WERI-Rb-1 (cell line): Measurements from ENCODE around the gene JAGN1.
"Not testable (repeated sequence)": the region's sequence is repeated elsewhere in the genome, so short reads cannot be mapped to it uniquely, and the experiment has no call there.

Experiments used
- DNase-seq: peaks from one replicate; pipeline ENCODE4 v3.0.0-alpha.2; 2020
- H3K27ac ChIP-seq: fragments of 250-450 bp; sonication (Bioruptor Pico); 2 replicates; pipeline ENCODE4 v1.5.1; 2020; ENCODE audit warnings: mild to moderate bottlenecking, moderate library complexity
- H3K27me3 ChIP-seq: fragments of 250-450 bp; sonication (Bioruptor Pico); 2 replicates; pipeline ENCODE4 v1.5.1; 2021; ENCODE audit warnings: mild to moderate bottlenecking, low read depth, moderate library complexity; ENCODE audit not compliant: insufficient read depth, severe bottlenecking
- H3K36me3 ChIP-seq: fragments of 250-450 bp; sonication (Bioruptor Pico); 2 replicates; pipeline ENCODE4 v1.5.1; 2020; ENCODE audit warnings: mild to moderate bottlenecking, moderate library complexity
- H3K4me3 ChIP-seq: 2 replicates; pipeline ENCODE4 v1.5.1; 2011; ENCODE audit warnings: low read depth, mild to moderate bottlenecking, control low read depth, low read length
- H3K9me3 ChIP-seq: fragments of 250-450 bp; sonication (Bioruptor Pico); 2 replicates; pipeline ENCODE4 v1.5.1; 2021; ENCODE audit warnings: mild to moderate bottlenecking, moderate library complexity; ENCODE audit not compliant: severe bottlenecking
- TF ChIP-seq, protein P1 (sequence below): IDR thresholded peaks from 2 replicates; pipeline ENCODE4 v1.5.1; 2011; ENCODE audit warnings: low read depth, mild to moderate bottlenecking, control low read depth, inconsistent platforms, low read length

Gene JAGN1

DNA sequence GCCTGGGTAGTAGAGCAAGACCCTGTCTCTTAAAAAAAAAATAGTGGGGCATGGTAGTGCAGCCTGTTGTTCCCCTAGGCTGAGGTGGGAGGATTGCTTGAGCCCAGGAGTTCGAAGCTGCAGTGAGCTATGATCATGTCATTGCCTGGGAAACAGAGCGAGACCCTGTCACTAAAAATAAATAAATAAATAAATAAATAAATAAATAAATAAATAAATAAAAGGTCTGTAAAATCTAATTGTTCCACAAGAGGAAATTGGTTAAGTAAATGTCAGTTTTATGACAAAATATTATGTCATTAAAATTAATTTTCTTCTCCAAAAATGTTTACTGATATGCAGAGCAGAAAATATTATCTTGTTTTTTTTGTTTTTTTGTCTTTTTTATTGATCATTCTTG lies 48.6 kb downstream of the JAGN1 start:
- Histone ChIP-seq H3K27me3 (no peaks in the 10 kb centered on the region), H3K27ac (no peak overlapping the region), H3K36me3 (peaks cover 10% of the 10 kb centered on the region), H3K9me3 (no peaks in the 10 kb centered on the region), H3K4me3 (no peak overlapping the region)
- TF ChIP-seq, protein P1, sequence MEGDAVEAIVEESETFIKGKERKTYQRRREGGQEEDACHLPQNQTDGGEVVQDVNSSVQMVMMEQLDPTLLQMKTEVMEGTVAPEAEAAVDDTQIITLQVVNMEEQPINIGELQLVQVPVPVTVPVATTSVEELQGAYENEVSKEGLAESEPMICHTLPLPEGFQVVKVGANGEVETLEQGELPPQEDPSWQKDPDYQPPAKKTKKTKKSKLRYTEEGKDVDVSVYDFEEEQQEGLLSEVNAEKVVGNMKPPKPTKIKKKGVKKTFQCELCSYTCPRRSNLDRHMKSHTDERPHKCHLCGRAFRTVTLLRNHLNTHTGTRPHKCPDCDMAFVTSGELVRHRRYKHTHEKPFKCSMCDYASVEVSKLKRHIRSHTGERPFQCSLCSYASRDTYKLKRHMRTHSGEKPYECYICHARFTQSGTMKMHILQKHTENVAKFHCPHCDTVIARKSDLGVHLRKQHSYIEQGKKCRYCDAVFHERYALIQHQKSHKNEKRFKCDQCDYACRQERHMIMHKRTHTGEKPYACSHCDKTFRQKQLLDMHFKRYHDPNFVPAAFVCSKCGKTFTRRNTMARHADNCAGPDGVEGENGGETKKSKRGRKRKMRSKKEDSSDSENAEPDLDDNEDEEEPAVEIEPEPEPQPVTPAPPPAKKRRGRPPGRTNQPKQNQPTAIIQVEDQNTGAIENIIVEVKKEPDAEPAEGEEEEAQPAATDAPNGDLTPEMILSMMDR: no peak
- no peak for DNase-seq

DNA sequence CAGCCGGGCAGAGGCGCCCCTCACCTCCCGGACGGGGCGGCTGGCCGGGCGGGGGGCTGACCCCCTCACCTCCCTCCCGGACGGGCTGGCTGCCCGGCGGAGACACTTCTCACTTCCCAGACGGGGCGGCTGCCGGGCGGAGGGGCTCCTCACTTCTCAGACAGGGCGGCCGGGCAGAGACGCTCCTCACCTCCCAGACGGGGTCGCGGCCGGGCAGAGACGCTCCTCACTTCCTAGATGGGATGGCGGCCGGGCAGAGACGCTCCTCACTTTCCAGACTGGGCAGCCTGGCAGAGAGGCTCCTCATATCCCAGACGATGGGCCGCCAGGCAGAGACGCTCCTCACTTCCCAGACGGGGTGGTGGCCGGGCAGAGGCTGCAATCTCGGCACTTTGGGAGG lies 49.5 kb downstream of the JAGN1 start:
- H3K36me3 ChIP-seq: peaks cover 13% of the 10 kb centered on the region
- not testable (repeated sequence) for H3K9me3 ChIP-seq, H3K27me3 ChIP-seq

GRCh38 chr3:9940746-9941145 lies 50.3 kb downstream of the JAGN1 start:
- TF ChIP-seq, protein P1: no peak
- H3K27ac ChIP-seq: no peak overlapping the region
- peaks cover 9% of the 10 kb centered on the region for H3K36me3 ChIP-seq

More for the DNA sequence above, 49.5 kb downstream of the JAGN1 start:
- H3K27ac ChIP-seq, H3K4me3 ChIP-seq, DNase-seq: not testable (repeated sequence)

GRCh38 chr3:9942164-9942563 lies 51.8 kb downstream of the JAGN1 start:
- Histone ChIP-seq H3K36me3 (peaks cover 9% of the 10 kb centered on the region), H3K27me3 (no peaks in the 10 kb centered on the region), H3K4me3 (no peak overlapping the region), H3K27ac (no peak overlapping the region), H3K9me3 (no peaks in the 10 kb centered on the region)
- TF ChIP-seq, protein P1: no peak
- no peak for DNase-seq

More at GRCh38 chr3:9940746-9941145, 50.3 kb downstream of the JAGN1 start:
- no peaks in the 10 kb centered on the region for H3K9me3 ChIP-seq
- no peaks in the 10 kb centered on the region for H3K27me3 ChIP-seq
- DNase-seq: no peak
- no peak overlapping the region for H3K4me3 ChIP-seq

GRCh38 chr3:9942934-9943690 lies 52.7 kb downstream of the JAGN1 start:
- Histone ChIP-seq H3K4me3 (no peak overlapping the region), H3K36me3 (peaks cover 9% of the 10 kb centered on the region), H3K27ac (no peak overlapping the region), H3K9me3 (no peaks in the 10 kb centered on the region), H3K27me3 (no peaks in the 10 kb centered on the region)
- DNase-seq: no peak
- TF ChIP-seq, protein P1: no peak
